Mesothelial cell of epicardium (in vitro differentiated cells): ENCODE data around the gene GNE. TPM values are rescaled to one million over a fixed set of nuclear protein-coding genes. Genes with fewer than 3 reads are reported as not detected.

ENCODE experiments used
- DNase-seq, 2 experiments: peaks; one replicate each; pipeline ENCODE4 v3.0.0; 2021; ENCODE audit warnings: low spot score in 2 of 2; ENCODE audit not compliant: unreplicated experiment in 2 of 2
- H3K27ac Mint-ChIP-seq: 2 replicates; pipeline ENCODE4 v1.8.0; 2021; ENCODE audit warnings: mixed read lengths
- H3K27me3 Mint-ChIP-seq: 2 replicates; pipeline ENCODE4 v1.8.0; 2021; ENCODE audit warnings: low read depth, mixed read lengths
- H3K36me3 Mint-ChIP-seq: 2 replicates; pipeline ENCODE4 v1.8.0; 2021; ENCODE audit warnings: mixed read lengths
- H3K4me1 Mint-ChIP-seq: 2 replicates; pipeline ENCODE4 v1.8.0; 2021; ENCODE audit warnings: mixed read lengths
- H3K4me3 Mint-ChIP-seq: 2 replicates; pipeline ENCODE4 v1.8.0; 2021; ENCODE audit warnings: mild to moderate bottlenecking, moderate library complexity, mixed read lengths
- H3K9me3 Mint-ChIP-seq: 2 replicates; pipeline ENCODE4 v1.8.0; 2021; ENCODE audit warnings: mixed read lengths
- CTCF ChIP-seq: fragments of 200-600 bp; sonication (generic); IDR thresholded peaks from one replicate; pipeline ENCODE4 v1.5.0; 2021; ENCODE audit warnings: antibody characterized with exemption; ENCODE audit not compliant: unreplicated experiment
- total RNA-seq: library from RNA; stranded (reverse); gene quantifications from 3 replicates; pipeline ENCODE4 v1.2.1, GENCODE V29; 2021

Gene GNE
- total RNA-seq, 1 donor from 2014 or later: 12.1 TPM

- DNase-seq: no peak
- H3K36me3 Mint-ChIP-seq: peaks cover 46% of the 10 kb centered on the region
- H3K9me3 Mint-ChIP-seq: peaks cover 5% of the 10 kb centered on the region
- H3K4me1 Mint-ChIP-seq: no peaks in the 10 kb centered on the region
- no peak overlapping the region for H3K27ac Mint-ChIP-seq
- TF ChIP-seq CTCF: no peak
- no peaks in the 10 kb centered on the region for H3K27me3 Mint-ChIP-seq
- H3K4me3 Mint-ChIP-seq: no peak overlapping the region
Measured at GRCh38 chr9:36218011-36218410, 40.2 kb downstream of the GNE start.

GRCh38 chr9:36217256-36217968 is 40.8 kb downstream of the GNE start:
- DNase-seq: no peak
- Mint-ChIP-seq H3K27ac (peak overlapping the region; percentile 13), H3K9me3 (no peaks in the 10 kb centered on the region), H3K27me3 (no peaks in the 10 kb centered on the region), H3K4me3 (no peak overlapping the region), H3K36me3 (peaks cover 42% of the 10 kb centered on the region), H3K4me1 (no peaks in the 10 kb centered on the region)
- no peak for TF ChIP-seq CTCF

- H3K36me3 Mint-ChIP-seq: peaks cover 36% of the 10 kb centered on the region
- no peak overlapping the region for H3K4me3 Mint-ChIP-seq
- DNase-seq: no peak
- H3K27ac Mint-ChIP-seq: peak overlapping the region; percentile 5
- no peak for TF ChIP-seq CTCF
- no peaks in the 10 kb centered on the region for H3K4me1 Mint-ChIP-seq
- H3K9me3 Mint-ChIP-seq: no peaks in the 10 kb centered on the region
- no peaks in the 10 kb centered on the region for H3K27me3 Mint-ChIP-seq
Measured at GRCh38 chr9:36214571-36214970, 43.7 kb downstream of the GNE start.

DNA sequence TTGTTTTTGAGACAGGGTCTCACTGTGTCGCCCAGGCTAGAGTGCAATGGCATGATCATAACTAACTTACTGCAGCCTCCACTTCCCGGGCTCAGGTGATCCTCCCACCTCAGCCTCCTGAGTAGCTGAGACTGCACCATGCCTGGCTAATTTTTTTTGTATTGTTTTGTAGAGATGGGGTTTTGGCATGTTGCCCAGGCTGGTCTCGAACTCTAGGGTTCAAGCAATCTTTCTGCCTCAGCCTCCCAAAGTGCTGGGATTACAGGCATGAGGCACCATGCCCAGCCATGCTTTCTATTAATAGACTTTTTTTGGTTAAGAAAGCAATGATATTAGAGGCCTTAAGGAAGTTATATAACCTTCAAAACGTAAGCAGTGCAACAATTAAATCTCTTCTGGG is 44.3 kb downstream of the GNE start:
- Mint-ChIP-seq H3K27me3 (no peaks in the 10 kb centered on the region), H3K4me1 (no peaks in the 10 kb centered on the region), H3K4me3 (no peak overlapping the region), H3K9me3 (no peaks in the 10 kb centered on the region), H3K36me3 (peaks cover 38% of the 10 kb centered on the region), H3K27ac (no peak overlapping the region)
- DNase-seq: no peak
- TF ChIP-seq CTCF: no peak

DNA sequence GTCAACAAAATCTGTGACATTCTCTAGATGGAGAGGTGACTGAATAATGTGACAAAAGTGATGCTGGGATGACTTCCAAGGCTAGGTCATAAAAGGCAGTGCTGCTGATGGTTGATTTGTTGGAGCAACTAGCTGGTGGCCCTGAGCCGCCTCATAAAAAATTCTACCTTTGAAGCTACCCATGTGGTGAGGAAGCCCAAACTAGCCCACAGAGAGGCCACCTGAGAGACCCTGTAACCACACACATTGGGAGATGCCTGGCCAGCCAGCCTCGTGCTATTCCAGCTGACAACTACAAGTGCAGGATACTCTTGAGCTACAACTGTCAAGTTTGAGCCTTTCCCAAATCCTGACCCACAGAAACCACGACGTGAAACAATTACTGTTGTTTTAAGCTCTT is 44.9 kb downstream of the GNE start:
- no peaks in the 10 kb centered on the region for H3K27me3 Mint-ChIP-seq
- H3K4me1 Mint-ChIP-seq: no peaks in the 10 kb centered on the region
- no peak overlapping the region for H3K4me3 Mint-ChIP-seq
- no peak overlapping the region for H3K27ac Mint-ChIP-seq
- H3K36me3 Mint-ChIP-seq: peaks cover 33% of the 10 kb centered on the region
- no peaks in the 10 kb centered on the region for H3K9me3 Mint-ChIP-seq
- DNase-seq: no peak
- no peak for TF ChIP-seq CTCF
